Mesenchymal stem cell (in vitro differentiated cells and primary cell): ENCODE data around the gene DRICH1.

Experiments
- DNase-seq: peaks from one replicate; pipeline ENCODE4 v3.0.0-alpha.2; 2013
- H2AFZ ChIP-seq: one replicate; pipeline ENCODE4 v1.6.1; 2013; ENCODE audit warnings: low read depth, mild to moderate bottlenecking, control low read depth, inconsistent platforms, low read length, moderate library complexity
- H2AK5ac ChIP-seq: 2 replicates; pipeline ENCODE4 v1.6.1; 2013; ENCODE audit warnings: low read length, moderate library complexity, mild to moderate bottlenecking, inconsistent platforms; ENCODE audit not compliant: severe bottlenecking
- H2BK120ac ChIP-seq: one replicate; pipeline ENCODE4 v1.6.1; 2013; ENCODE audit warnings: low read depth, mild to moderate bottlenecking, inconsistent platforms, low read length, moderate library complexity
- H2BK12ac ChIP-seq, 2 experiments: one replicate each; pipeline ENCODE4 v1.6.1; 2013; ENCODE audit warnings: inconsistent platforms in 2 of 2, low read length in 2 of 2, mild to moderate bottlenecking in 2 of 2, moderate library complexity in 2 of 2, control low read depth in 1 of 2
- H2BK15ac ChIP-seq: one replicate; pipeline ENCODE4 v1.6.1; 2013; ENCODE audit warnings: mild to moderate bottlenecking, low read depth, inconsistent platforms; ENCODE audit not compliant: poor library complexity, severe bottlenecking
- H2BK5ac ChIP-seq: 2 replicates; pipeline ENCODE4 v1.6.1; 2013; ENCODE audit warnings: low read depth, mild to moderate bottlenecking, low read length, control low read depth, inconsistent platforms; ENCODE audit not compliant: poor library complexity, severe bottlenecking
- H3K14ac ChIP-seq, 2 experiments: one replicate each; pipeline ENCODE4 v1.6.1; 2013; ENCODE audit warnings: inconsistent platforms in 2 of 2, low read length in 2 of 2, control low read depth in 1 of 2, mild to moderate bottlenecking in 1 of 2, moderate library complexity in 1 of 2
- H3K18ac ChIP-seq, 2 experiments: one replicate each; pipeline ENCODE4 v1.6.1; 2013; ENCODE audit warnings: inconsistent platforms in 2 of 2, low read length in 2 of 2, control low read depth in 1 of 2, low read depth in 1 of 2, mild to moderate bottlenecking in 1 of 2
- H3K23ac ChIP-seq, 2 experiments: one replicate each; pipeline ENCODE4 v1.6.1; 2013; ENCODE audit warnings: inconsistent platforms in 2 of 2, low read length in 2 of 2, mild to moderate bottlenecking in 2 of 2, moderate library complexity in 2 of 2, control low read depth in 1 of 2
- H3K27ac ChIP-seq: 2 replicates; pipeline ENCODE4 v1.5.1; 2013; ENCODE audit warnings: mild to moderate bottlenecking, moderate library complexity, low read length, control low read depth, inconsistent platforms; ENCODE audit not compliant: poor library complexity, severe bottlenecking
- H3K27me3 ChIP-seq, 2 experiments: 2 replicates each; pipeline versions ENCODE4 v1.6.1 to v1.7.0; 2013; ENCODE audit warnings: low read length in 2 of 2, mild to moderate bottlenecking in 2 of 2, moderate library complexity in 2 of 2, control low read depth in 1 of 2, inconsistent platforms in 1 of 2; ENCODE audit not compliant: control insufficient read depth in 1 of 2, insufficient read depth in 1 of 2
- H3K36me3 ChIP-seq, 2 experiments: 2 replicates each; pipeline versions ENCODE4 v1.6.1 to v1.7.0; 2013; ENCODE audit warnings: low read length in 2 of 2, control low read depth in 1 of 2, inconsistent platforms in 1 of 2, low read depth in 1 of 2, mild to moderate bottlenecking in 1 of 2; ENCODE audit not compliant: insufficient read depth in 2 of 2, control insufficient read depth in 1 of 2
- H3K4ac ChIP-seq, 2 experiments: one replicate each; pipeline ENCODE4 v1.6.1; 2013; ENCODE audit warnings: inconsistent platforms in 2 of 2, low read length in 2 of 2, mild to moderate bottlenecking in 2 of 2, moderate library complexity in 2 of 2, control low read depth in 1 of 2, low read depth in 1 of 2
- H3K4me1 ChIP-seq: 2 replicates; pipeline ENCODE4 v1.6.1; 2013; ENCODE audit warnings: low read depth, low read length, control low read depth; ENCODE audit not compliant: control insufficient read depth, insufficient read depth
- H3K4me2 ChIP-seq: 2 replicates; pipeline ENCODE4 v1.6.1; 2013; ENCODE audit warnings: low read length, mild to moderate bottlenecking, inconsistent platforms; ENCODE audit not compliant: poor library complexity, severe bottlenecking
- H3K4me3 ChIP-seq, 2 experiments: 2 replicates each; pipeline versions ENCODE4 v1.5.1 to v1.7.0; 2013; ENCODE audit warnings: low read length in 2 of 2, mild to moderate bottlenecking in 2 of 2, control low read depth in 1 of 2, low read depth in 1 of 2; ENCODE audit not compliant: insufficient read depth in 1 of 2
- H3K79me1 ChIP-seq: replicated peaks from 2 replicates; pipeline ENCODE4 v1.6.1; 2013; ENCODE audit warnings: mild to moderate bottlenecking, control low read depth, low read length, inconsistent platforms; ENCODE audit not compliant: poor library complexity, severe bottlenecking
- H3K9ac ChIP-seq: 2 replicates; pipeline ENCODE4 v1.7.0; 2013; ENCODE audit warnings: mild to moderate bottlenecking, low read length, moderate library complexity
- H3K9me3 ChIP-seq: 2 replicates; pipeline ENCODE4 v1.7.0; 2013; ENCODE audit warnings: mild to moderate bottlenecking, low read length; ENCODE audit not compliant: control insufficient read depth
- H4K8ac ChIP-seq: one replicate; pipeline ENCODE4 v1.6.1; 2013; ENCODE audit warnings: inconsistent platforms, mild to moderate bottlenecking, low read length, moderate library complexity
- H4K91ac ChIP-seq: one replicate; pipeline ENCODE4 v1.6.1; 2013; ENCODE audit warnings: mild to moderate bottlenecking, low read length, inconsistent platforms
- WGBS: methylation state at CpG from one replicate; pipeline ENCODE4 v1.1.7; 2013; ENCODE audit warnings: mixed read lengths; 5-methylcytosine and 5-hydroxymethylcytosine counted together

Gene DRICH1

GRCh38 chr22:23583153-23583552 is 49.0 kb downstream of the DRICH1 start:
- H3K4me3 ChIP-seq = no peak overlapping the region
- DNase-seq = no peak
- no peak overlapping the region for H3K4ac ChIP-seq
- H2BK12ac ChIP-seq = no peak overlapping the region
- H2AK5ac ChIP-seq = no peak overlapping the region
- no peak overlapping the region for H2BK15ac ChIP-seq
- H4K8ac ChIP-seq = no peak overlapping the region
- no peak overlapping the region for H2BK120ac ChIP-seq
- H4K91ac ChIP-seq = no peak overlapping the region
- peak overlapping the region in 1 of 2 experiments; percentile 70 for H3K23ac ChIP-seq
- WGBS = 90% methylated on average over 7 of the region's 7 CpGs
- no peak overlapping the region for H3K14ac ChIP-seq
- H3K9me3 ChIP-seq = no peaks in the 10 kb centered on the region
- no peaks in the 10 kb centered on the region for H3K4me1 ChIP-seq
- peaks cover 16 to 17% of the 10 kb centered on the region in 2 experiments for H3K27me3 ChIP-seq
- H2BK5ac ChIP-seq = no peak overlapping the region
- no peak overlapping the region for H2AFZ ChIP-seq
- no peak overlapping the region for H3K18ac ChIP-seq
- H3K36me3 ChIP-seq = no peaks in the 10 kb centered on the region
- H3K4me2 ChIP-seq = no peak overlapping the region
- H3K27ac ChIP-seq = no peak overlapping the region
- H3K9ac ChIP-seq = no peak overlapping the region
- H3K79me1 ChIP-seq = no peaks in the 10 kb centered on the region

DNA sequence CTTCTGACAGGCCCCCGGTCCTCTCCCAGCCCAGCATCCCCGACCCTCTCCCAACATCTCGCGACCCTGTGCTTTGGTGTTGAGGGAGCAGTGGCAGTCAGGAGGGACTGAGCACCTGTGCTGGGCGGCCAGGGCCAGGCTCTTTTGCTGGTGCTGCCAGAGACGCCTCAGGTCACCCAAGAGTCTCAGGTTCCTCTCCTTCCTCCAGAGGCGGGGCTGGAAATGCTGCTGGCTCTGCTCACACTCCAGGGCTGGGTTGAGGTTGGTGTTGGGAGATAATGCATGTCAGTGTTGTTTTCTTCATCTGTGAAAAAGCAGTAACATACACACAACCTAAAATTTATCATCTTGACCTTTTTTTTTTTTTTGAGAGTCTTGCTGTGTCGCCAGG is 50.9 kb downstream of the DRICH1 start:
- H4K91ac ChIP-seq = no peak overlapping the region
- H3K36me3 ChIP-seq = no peaks in the 10 kb centered on the region
- H3K9ac ChIP-seq = no peak overlapping the region
- no peaks in the 10 kb centered on the region for H3K4me1 ChIP-seq
- no peak overlapping the region for H2BK12ac ChIP-seq
- 80% methylated on average over 8 of the region's 8 CpGs for WGBS
- no peak overlapping the region for H2BK5ac ChIP-seq
- H3K79me1 ChIP-seq = no peaks in the 10 kb centered on the region
- no peak overlapping the region for H3K23ac ChIP-seq
- DNase-seq = no peak
- H3K4me2 ChIP-seq = no peak overlapping the region
- H3K4ac ChIP-seq = no peak overlapping the region
- no peak overlapping the region for H3K18ac ChIP-seq
- H3K27me3 ChIP-seq = peaks cover 17 to 21% of the 10 kb centered on the region in 2 experiments
- H4K8ac ChIP-seq = no peak overlapping the region
- no peak overlapping the region for H2BK120ac ChIP-seq
- H2AFZ ChIP-seq = no peak overlapping the region
- H2AK5ac ChIP-seq = no peak overlapping the region
- H3K4me3 ChIP-seq = peak overlapping the region in 1 of 2 experiments; percentile 22
- H3K9me3 ChIP-seq = no peaks in the 10 kb centered on the region
- H2BK15ac ChIP-seq = no peak overlapping the region
- H3K14ac ChIP-seq = no peak overlapping the region
- no peak overlapping the region for H3K27ac ChIP-seq

DNA sequence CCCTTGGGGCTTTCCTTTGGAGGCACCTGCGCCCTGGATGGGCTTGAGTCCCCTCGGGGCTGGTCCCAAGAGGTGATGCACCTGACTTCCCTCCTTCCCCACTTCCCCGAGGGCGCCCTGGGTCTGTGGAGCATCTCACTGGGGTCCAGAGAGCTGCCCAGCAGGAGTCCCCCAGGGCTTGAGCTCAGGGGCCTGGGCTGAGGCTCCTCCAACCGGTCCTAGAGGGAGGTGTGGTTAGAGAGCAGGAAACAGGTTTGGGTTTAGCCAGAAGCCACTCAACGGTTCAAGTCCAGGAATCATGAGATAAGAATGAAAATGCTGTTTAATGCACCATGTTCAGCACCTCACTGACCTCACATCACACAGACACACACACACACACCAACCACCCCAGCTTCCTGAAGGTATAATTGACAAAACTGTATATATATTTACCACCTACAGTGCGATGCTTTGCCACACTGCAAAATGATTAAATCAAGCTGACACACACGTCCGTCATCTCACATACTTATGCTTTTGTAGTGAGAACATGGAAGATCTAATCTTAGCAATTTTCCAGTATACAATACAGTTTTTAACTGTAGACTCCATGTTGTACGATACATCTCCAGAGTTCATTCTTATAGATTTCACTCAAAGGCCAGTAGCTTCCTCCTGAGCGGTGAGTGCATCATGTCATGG is 51.4 kb downstream of the DRICH1 start:
- WGBS = 79% methylated on average over 8 of the region's 11 CpGs
- Histone ChIP-seq H2AFZ (no peak overlapping the region), H3K4me3 (no peak overlapping the region), H2BK12ac (no peak overlapping the region), H3K23ac (no peak overlapping the region), H3K27me3 (peaks cover 17 to 21% of the 10 kb centered on the region in 2 experiments), H3K27ac (no peak overlapping the region), H3K18ac (no peak overlapping the region), H4K91ac (no peak overlapping the region), H2BK5ac (no peak overlapping the region), H3K79me1 (no peaks in the 10 kb centered on the region), H3K36me3 (no peaks in the 10 kb centered on the region), H4K8ac (no peak overlapping the region), H2BK15ac (no peak overlapping the region), H3K9ac (no peak overlapping the region), H2AK5ac (no peak overlapping the region), H3K4me2 (no peak overlapping the region), H3K9me3 (no peaks in the 10 kb centered on the region), H3K4me1 (no peaks in the 10 kb centered on the region), H2BK120ac (no peak overlapping the region), H3K4ac (no peak overlapping the region), H3K14ac (no peak overlapping the region)
- no peak for DNase-seq

DNA sequence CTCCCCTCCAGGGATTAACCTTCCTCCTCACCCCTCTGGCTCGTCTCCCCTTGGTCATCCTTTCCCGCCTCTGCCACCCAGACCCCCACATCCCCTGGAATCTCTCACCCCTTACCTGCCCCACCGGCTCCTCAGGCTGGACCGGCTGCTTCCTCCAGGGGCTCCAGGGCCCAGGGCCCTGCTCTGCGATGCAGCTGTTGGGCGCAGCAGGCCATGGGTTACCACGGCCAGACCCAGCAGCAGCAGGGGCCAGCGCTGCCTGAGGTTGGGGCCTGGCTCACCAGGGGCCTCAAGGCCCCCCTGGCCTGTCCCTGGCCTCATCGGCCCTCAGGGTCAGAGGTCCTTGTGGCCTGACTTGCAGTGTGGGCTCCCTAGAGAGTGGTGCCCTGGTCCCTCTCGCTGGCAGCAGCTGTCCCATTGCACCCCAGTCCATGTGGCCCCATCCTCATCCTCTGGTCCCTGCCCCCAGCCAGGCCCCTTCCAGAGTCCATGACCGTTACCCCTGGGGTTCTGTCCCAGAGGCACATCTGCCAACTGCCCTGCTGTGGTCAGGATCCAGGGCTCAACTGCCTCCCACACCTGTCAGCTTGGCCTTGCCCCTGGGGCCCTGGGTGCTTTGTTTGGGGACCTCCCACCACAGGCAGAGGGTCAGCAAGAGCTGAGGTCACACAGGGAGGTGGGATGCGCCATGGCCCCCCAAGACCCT is 52.1 kb downstream of the DRICH1 start, which contains the start of gene IGLL1:
Gene IGLL1 (minus strand): TSS at position 421 of the 706 bp plus-strand sequence. CDS start 100 bp downstream, at position 321.
- no peak within 1 kb of the TSS for H2AK5ac ChIP-seq
- H2BK12ac ChIP-seq = peak within 1 kb of the TSS in 1 of 2 experiments; percentile 6
- H3K36me3 ChIP-seq = no peaks in the 10 kb centered on the region
- peak within 1 kb of the TSS in 1 of 2 experiments; percentile 36 for H3K14ac ChIP-seq
- H3K4ac ChIP-seq = no peak within 1 kb of the TSS
- DNase-seq = no peak
- H2BK120ac ChIP-seq = no peak within 1 kb of the TSS
- H3K79me1 ChIP-seq = no peaks in the 10 kb centered on the region
- peaks cover 17 to 19% of the 10 kb centered on the region in 2 experiments for H3K27me3 ChIP-seq
- H3K9ac ChIP-seq = no peak within 1 kb of the TSS
- H2AFZ ChIP-seq = no peak within 1 kb of the TSS
- H4K8ac ChIP-seq = no peak within 1 kb of the TSS
- no peak within 1 kb of the TSS for H3K18ac ChIP-seq
- H2BK15ac ChIP-seq = no peak within 1 kb of the TSS
- no peaks in the 10 kb centered on the region for H3K4me1 ChIP-seq
- H4K91ac ChIP-seq = no peak within 1 kb of the TSS
- WGBS = 68% methylated on average over 12 of the region's 12 CpGs
- no peaks in the 10 kb centered on the region for H3K9me3 ChIP-seq
- no peak within 1 kb of the TSS for H3K4me3 ChIP-seq
- peak within 1 kb of the TSS in 1 of 2 experiments; percentile 38 for H3K23ac ChIP-seq
- H3K27ac ChIP-seq = no peak within 1 kb of the TSS
- H3K4me2 ChIP-seq = no peak within 1 kb of the TSS
- H2BK5ac ChIP-seq = no peak within 1 kb of the TSS
